Measurements from ENCODE around the gene RYK.
"Not testable (repeated sequence)": the region's sequence is repeated elsewhere in the genome, so short reads cannot be mapped to it uniquely, and the experiment has no call there.

Gene RYK

DNA sequence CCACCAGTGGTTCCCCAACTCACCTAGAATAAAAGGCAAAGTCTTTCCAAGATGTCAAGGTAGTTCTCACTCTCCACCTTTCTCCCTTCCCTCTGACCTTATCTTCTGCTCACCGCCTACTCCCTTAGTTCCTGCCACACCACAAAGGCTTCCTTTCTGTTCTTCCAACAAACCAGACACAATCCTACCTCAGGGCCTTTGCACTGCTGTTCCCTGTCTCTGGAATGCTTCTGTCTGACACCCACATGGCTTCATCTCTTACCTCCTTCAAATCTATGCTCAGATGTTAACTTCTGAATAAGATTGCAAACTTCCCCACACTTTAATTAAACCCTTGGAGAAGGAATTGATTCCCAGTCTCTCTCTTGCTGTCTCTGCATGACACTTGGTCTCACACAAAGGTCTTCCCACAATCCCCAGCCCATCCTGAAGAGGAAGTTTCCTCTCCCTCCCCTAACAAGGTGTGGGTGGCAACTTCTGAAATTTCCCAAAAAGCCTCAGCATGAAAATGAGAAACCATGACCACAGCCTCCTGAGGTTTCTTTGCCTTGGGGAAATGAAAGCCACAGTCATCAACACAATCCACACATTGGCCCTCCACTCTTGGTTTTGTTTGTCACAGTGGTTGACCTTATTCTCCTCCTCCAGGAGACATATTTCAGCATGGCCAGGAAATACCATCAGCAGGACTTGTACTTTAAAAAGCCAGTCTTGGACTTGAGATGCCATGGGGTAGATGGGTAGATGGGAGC is 3.0 kb upstream of the RYK start:
- no peak for DNase-seq

- DNase-seq, result no peak
Measured at GRCh38 chr3:134252766-134253165, 2.1 kb upstream of the RYK start.

- no peak for DNase-seq
Measured at GRCh38 chr3:134251731-134252391, 1.2 kb upstream of the RYK start.

DNA sequence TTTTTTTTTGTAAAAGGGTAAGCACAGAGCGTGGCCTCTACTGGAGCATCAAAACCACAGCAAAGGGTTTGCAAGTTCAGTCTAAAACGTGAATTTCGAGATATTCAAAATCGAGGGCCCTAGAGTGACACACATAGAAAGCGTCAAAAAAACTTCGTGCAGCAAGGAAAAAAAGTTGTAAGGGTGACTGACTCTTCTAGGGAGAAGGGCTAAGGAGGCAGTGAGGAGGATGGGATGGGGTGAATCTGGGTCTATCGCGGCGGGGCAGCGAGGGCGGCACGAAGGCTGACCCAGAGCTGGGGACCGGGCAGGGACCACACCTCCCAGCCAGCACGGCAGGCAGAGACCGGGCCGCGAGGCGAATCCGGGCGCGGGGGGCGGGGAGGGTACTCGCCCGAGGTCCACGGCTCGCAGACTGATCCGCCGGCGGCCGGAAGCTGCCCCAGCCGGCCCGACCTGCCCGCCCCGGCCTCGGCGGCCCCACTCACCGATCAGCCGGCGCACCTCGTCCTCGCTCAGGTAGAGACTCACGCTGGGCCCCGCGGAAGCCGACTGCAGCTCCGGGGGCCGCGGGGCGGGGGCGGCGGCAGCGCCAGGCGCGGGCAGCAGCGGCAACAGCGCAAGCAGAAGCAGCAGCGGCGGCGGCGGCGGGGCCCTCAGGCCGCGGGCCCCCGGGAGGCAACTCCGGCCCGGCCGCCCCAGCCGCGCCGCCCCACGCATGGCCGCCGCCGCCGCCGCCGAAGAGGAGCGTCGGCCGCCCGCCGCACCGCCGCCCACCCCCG is 533 bp downstream of the RYK start:
- peak; percentile 60 for DNase-seq

GRCh38 chr3:134249296-134249841 is 1.3 kb downstream of the RYK start:
- no peak for DNase-seq

DNA sequence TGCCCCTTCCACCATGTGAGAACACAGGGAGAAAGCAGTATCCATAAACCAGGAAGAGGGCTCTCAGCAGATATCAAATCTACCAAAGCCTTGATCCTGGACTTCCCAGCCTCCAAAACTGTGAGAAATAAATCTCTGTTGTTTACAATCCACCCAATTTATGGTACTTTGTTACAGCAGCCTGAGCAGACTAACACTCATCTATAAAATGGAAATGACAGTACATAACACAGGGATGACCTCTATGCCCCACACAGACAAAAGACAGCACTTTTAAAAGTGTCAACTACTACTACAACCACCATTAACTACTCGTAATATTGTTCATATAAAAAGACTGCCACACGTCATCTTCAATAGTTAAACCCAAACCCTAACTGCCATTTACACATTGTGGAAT is 5.7 kb downstream of the RYK start:
- DNase-seq, result no peak

GRCh38 chr3:134242649-134243617 is 7.7 kb downstream of the RYK start:
- no peak for DNase-seq

DNA sequence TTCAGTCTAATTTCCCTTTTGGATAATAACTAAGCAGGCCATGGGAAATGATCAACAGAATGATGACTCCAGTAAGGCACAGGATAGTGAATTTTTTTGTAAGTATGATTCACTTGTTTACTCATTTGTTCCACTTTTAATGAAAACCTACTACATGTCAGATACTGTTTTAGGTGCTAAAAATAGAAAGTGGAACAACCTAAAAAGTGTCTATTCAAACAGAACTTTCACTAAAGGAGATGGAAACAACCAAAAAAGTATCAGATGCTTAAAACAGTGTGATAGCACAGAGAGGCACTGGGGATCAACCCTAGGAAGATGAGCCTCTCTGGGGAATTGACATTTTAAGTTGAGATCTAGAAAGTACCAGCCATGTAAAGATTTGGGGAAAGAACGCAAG is 11.1 kb downstream of the RYK start:
- no peak for DNase-seq

DNA sequence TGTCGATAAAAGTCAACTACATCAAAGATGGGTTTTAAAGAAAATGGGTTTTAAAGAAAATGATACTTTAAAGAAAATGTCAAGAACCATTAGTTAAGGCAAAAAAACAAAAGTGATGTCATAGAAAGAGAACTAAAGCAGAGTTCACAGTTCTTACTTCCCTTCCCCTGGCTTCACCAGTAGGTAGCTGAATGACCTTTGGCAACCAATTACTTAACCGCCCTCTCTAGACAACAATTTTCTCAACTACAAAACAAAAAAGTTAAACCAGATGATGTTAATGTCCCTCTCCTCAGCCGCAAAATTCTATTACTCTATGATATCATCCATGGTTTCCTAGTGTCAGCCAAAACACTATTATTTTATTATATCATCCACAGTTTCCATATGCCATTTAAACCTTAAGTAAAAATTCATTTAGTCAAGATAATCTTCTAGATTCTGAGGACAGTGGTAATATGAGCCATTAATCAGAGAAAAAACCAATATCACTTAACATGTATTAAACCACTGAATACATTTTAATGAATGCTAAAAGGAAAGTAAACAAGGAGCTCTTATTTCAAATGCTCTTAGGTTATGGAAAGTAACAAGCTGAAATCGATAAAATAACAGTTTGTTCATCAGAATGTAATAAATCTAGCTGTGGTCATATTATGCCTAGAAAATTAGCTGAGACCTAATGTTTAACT is 13.1 kb downstream of the RYK start:
- DNase-seq, result no peak

- no peak for DNase-seq
Measured at GRCh38 chr3:134236505-134237170, 14.0 kb downstream of the RYK start.

DNA sequence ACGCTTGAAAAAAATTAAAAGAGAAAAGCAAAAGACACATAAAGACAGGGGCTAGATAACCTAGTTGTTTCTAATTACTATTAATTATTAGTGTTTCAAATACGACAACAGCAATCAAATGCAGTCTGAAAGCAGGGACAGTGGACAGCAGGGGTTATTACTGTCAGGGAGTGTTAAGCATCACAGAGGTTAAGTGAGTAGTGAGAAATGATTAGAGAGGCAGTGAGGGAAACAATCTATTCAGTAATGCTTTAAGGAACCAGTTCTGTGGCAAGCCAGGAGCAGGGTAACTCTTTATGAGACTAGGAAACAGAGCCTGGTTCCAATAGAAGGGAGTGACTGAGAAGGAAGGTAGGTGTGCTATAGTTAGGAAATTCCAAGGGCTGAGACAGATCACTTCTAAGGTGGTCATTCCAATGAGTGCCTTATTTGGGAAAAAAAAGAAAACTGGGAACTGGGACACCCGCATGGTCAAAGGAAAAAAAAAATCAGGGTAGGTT is 15.0 kb downstream of the RYK start:
- DNase-seq, result no peak

DNA sequence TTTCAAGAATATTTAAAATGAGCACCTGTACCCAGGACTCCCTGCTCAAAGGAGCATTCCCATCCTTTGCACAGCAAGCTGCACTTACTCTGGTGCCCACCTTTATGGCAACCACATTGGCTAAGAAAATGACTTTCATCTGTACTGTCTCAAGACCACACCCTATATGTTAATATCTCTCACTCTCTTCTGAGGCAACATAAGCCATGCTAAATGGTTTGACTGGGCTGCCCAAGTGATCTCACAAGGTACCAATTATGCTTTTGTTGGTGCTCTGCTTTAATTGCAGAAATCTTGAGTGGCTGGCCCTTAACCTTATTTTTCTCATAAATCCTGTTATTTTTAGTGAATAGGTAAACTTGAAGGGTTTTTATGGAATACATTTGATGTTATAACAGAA is 17.7 kb downstream of the RYK start:
- DNase-seq, result no peak

- DNase-seq, result no peak
Measured at GRCh38 chr3:134232151-134232550, 18.5 kb downstream of the RYK start.

GRCh38 chr3:134231131-134231530 is 19.5 kb downstream of the RYK start:
- no peak for DNase-seq

DNA sequence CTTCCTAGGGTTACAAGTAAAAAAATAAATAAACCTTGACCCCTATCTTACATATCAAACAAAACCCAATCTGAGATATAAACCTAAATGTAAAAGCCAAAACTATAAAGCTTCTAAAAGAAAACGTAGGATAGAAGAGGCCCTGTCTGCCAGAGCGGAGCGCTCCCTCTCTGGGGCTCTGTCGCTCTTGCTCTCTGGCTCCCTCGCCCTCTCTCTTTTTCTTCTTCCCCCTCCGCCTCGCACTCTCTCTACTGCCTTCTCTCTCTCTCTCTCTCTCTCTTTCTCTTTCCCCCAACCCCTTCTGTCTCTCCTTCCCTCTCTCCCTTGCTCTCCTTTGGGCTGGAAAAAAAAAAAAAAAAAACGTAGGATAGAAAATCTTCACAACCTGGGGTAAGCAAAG is 21.6 kb downstream of the RYK start:
- DNase-seq, result no peak

DNA sequence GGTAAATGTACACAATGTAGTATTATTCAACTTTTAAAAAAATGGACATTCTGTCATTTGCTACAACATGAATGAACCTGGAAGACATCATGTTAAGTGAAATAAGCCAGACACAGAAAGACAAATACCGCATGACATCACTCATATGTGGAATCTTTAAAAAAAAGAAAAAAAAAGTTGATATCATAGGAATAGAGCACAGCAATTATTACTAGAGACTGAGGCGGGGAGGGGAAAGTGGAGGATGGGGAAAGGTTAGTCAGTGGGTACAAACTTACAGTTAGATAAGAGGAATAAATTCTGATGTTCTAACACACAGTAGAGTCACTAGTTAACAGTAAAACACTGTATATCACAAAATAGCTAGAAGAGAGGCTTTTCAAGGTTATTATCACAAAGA is 22.2 kb downstream of the RYK start:
- DNase-seq, result no peak

DNA sequence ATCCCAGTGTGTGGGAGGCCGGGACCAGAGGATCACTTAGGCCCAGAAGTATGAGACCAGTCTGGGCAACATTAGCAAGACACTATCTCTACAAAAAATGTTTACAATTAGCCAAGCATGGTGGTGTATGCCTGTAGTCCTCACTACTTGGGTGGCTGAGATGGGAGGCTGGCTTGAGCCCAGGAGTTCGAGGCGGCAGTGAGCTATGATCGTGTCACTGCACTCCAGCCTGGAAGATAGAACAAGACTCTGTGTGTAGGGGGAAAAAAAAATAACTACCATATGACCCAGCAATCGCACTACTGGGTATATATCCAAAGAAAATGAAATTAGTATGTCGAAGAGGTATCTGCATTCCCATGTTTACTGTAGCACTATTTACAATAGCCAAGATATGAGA is 22.6 kb downstream of the RYK start:
- DNase-seq, result no peak

GRCh38 chr3:134224796-134225156 is 25.9 kb downstream of the RYK start:
- not testable (repeated sequence) for DNase-seq

DNA sequence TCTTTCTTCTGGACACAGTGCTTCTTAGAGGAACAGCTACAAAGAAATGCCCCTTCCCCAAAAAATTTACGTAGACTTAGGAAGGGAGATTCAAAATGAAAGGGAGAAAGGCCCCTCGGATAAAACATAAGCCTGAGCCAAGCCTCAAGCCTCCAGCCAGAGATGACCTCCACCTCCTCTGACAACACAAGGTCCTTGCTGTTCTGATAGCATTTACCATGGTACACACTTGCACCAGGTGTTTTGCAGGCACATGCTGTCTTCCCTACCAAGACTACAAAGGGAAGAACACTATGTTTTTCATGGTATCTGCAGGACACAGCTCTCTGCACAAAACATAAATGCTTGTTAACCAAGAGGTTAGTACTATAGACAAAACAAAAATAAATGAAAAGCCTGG is 27.8 kb downstream of the RYK start:
- DNase-seq, result no peak

DNA sequence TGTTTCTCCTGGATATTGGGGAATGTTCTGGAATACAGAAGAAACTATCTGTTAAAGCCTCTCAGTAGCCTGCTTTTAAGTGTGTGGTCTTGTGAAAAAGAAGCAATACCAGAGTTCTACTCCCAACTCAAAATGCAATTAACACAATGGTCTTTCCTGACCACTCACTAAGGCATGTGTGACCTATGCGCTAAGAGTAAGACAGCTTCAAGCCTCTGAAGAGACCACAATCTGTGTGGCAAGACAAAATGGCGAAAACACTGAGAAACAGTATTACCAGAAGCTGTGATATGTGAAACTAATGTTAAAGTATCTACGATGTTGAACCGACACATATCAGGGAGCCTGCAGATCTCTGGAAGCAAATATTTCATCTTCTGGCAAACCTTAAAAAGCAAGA is 33.8 kb downstream of the RYK start:
- DNase-seq, result no peak

- DNase-seq, result no peak
Measured at GRCh38 chr3:134216191-134216764, 34.4 kb downstream of the RYK start.
